ENCODE results near the gene ZNF566.

Gene ZNF566

DNA sequence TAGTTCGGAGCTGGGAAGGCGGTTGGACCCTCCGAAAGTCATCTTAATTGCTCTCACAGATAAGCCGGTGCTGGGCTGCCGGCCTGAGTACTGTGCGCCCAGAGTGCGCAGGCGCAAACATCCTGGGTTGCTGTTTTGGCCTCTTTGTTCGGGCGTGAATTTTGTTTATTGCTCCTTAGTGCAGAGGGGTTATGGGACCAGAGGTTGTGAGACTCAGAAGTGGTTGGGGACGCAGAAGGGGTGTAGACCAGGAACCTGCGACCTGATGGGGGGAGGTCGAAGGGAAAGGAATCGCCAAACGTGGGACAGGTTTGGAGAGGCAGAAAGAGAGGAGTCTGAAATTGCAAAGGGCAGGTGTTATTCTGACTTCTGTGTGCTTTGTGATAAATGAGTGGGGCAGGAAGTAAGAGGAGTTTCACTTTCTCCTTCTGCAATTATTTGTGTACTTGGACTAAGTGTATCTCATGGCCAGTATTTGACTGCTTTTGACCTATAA, 607 bp upstream of the ZNF566 start:
- H3K4me1 ChIP-seq (ENCODE audit: low read depth, poor library complexity, severe bottlenecking) = peaks cover 3% of the 10 kb centered on the region
- peak overlapping the region; percentile 71 for H3K4me3 ChIP-seq (IDR thresholded peaks at IDR 0.05; ENCODE audit: insufficient read depth, low read depth, low read length)
- H3K27me3 ChIP-seq (ENCODE audit: insufficient read depth, low read depth) = no peaks in the 10 kb centered on the region
- peak overlapping the region; percentile 84 for H3K27ac ChIP-seq
- H3K79me2 ChIP-seq (ENCODE audit: insufficient read depth, low read depth) = peaks cover 6% of the 10 kb centered on the region; the same call in 1 of the 2 replicates
- H3K4me2 ChIP-seq = peak overlapping the region; percentile 46; the same call in 1 of the 2 replicates
- TF ChIP-seq, protein P1, sequence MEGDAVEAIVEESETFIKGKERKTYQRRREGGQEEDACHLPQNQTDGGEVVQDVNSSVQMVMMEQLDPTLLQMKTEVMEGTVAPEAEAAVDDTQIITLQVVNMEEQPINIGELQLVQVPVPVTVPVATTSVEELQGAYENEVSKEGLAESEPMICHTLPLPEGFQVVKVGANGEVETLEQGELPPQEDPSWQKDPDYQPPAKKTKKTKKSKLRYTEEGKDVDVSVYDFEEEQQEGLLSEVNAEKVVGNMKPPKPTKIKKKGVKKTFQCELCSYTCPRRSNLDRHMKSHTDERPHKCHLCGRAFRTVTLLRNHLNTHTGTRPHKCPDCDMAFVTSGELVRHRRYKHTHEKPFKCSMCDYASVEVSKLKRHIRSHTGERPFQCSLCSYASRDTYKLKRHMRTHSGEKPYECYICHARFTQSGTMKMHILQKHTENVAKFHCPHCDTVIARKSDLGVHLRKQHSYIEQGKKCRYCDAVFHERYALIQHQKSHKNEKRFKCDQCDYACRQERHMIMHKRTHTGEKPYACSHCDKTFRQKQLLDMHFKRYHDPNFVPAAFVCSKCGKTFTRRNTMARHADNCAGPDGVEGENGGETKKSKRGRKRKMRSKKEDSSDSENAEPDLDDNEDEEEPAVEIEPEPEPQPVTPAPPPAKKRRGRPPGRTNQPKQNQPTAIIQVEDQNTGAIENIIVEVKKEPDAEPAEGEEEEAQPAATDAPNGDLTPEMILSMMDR (conservative IDR thresholded peaks at IDR 0.05; ENCODE audit: low read depth, low read length) = no peak
- H3K9ac ChIP-seq = peak overlapping the region; percentile 89
- H2AFZ ChIP-seq (ENCODE audit: low read depth) = peak overlapping the region; percentile 89
- H3K36me3 ChIP-seq (ENCODE audit: insufficient read depth) = no peaks in the 10 kb centered on the region
- H4K20me1 ChIP-seq (ENCODE audit: insufficient read depth) = no peaks in the 10 kb centered on the region

DNA sequence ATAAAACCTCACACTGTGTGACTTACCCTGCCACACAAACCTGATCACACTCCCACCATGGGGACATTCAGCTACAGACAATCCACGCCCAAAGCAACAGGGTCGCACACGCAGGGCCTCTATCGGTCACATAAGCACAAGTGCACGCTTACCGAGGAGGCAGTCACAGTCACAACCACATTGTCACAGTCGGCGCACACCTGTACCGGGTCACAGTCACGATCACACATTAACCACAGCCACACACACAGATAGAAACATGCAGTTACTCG, 579 bp downstream of the ZNF566 start:
- H3K27ac ChIP-seq = peak overlapping the region; percentile 84
- H3K36me3 ChIP-seq (ENCODE audit: insufficient read depth) = no peaks in the 10 kb centered on the region
- no peaks in the 10 kb centered on the region for H3K27me3 ChIP-seq (ENCODE audit: insufficient read depth, low read depth)
- peak overlapping the region; percentile 73 for H3K4me3 ChIP-seq (IDR thresholded peaks at IDR 0.05; ENCODE audit: insufficient read depth, low read depth, low read length)
- peak overlapping the region; percentile 89 for H2AFZ ChIP-seq (ENCODE audit: low read depth)
- H3K4me1 ChIP-seq (ENCODE audit: low read depth, poor library complexity, severe bottlenecking) = peaks cover 3% of the 10 kb centered on the region
- H4K20me1 ChIP-seq (ENCODE audit: insufficient read depth) = no peaks in the 10 kb centered on the region
- H3K9ac ChIP-seq = peak overlapping the region; percentile 89
- peaks cover 6% of the 10 kb centered on the region; the same call in 1 of the 2 replicates for H3K79me2 ChIP-seq (ENCODE audit: insufficient read depth, low read depth)
- H3K4me2 ChIP-seq = peak overlapping the region; percentile 44
- TF ChIP-seq, protein P1 (conservative IDR thresholded peaks at IDR 0.05; ENCODE audit: low read depth, low read length) = no peak

DNA sequence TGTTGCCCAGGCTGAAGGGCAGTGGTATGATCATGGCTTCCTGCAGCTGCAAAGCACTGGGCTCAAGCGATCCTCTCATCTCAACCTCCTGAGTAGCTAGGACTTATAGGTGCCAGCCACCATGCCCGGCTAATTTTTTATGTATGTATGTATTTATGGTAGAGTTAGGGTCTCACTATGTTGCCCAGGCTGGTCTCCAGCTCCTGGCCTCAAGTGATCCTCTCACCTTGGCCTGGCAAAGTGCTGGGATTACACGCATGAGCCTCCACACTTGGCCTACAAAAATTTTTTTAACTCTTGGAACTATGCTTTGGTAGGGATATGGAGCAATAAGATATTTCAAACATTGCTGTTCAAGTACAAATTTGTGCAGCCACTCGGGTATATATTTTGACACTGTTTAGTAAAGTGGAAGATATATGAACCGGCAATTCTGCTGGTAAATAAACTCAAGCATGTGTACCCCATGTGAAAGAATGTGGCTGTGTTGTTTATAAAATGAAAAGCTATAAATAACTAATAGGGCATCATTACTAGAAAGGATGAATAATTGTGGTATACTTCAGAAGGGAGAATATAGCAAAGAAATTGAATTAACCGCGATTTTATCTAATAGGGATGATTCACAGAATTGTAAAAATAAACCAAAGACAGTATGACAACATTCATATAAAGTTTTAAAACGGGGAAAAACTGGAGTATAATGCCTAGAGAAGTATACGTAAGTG, 1.1 kb downstream of the ZNF566 start:
- TF ChIP-seq, protein P1 (conservative IDR thresholded peaks at IDR 0.05; ENCODE audit: low read depth, low read length) = no peak
- no peaks in the 10 kb centered on the region for H4K20me1 ChIP-seq (ENCODE audit: insufficient read depth)

DNA sequence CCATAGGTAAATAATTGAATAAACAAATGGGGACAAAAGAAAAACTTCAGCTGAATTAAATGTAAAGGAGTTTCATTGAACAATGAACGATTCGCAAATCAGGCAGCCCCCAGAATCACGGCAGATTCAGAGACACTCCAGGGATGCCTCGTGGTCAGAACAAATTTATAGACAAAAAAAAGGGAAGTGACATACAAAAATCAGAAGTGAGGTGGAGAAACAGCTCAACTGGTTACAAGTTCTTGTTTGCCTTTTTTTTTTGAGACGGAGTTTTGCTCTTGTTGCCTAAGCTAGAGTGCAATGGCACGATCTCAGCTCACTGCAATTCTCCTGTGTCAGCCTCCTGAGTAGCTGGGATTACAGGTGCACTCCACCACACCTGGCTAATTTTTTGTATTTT, 5.7 kb downstream of the ZNF566 start:
- H3K4me3 ChIP-seq (IDR thresholded peaks at IDR 0.05; ENCODE audit: insufficient read depth, low read depth, low read length) = no peak overlapping the region
- TF ChIP-seq, protein P1 (conservative IDR thresholded peaks at IDR 0.05; ENCODE audit: low read depth, low read length) = no peak
- H3K4me1 ChIP-seq (ENCODE audit: low read depth, poor library complexity, severe bottlenecking) = peaks cover 3% of the 10 kb centered on the region
- H4K20me1 ChIP-seq (ENCODE audit: insufficient read depth) = no peaks in the 10 kb centered on the region
- no peaks in the 10 kb centered on the region for H3K36me3 ChIP-seq (ENCODE audit: insufficient read depth)
- H3K9ac ChIP-seq = no peak overlapping the region
- no peaks in the 10 kb centered on the region for H3K27me3 ChIP-seq (ENCODE audit: insufficient read depth, low read depth)
- no peak overlapping the region for H2AFZ ChIP-seq (ENCODE audit: low read depth)
- H3K79me2 ChIP-seq (ENCODE audit: insufficient read depth, low read depth) = peaks cover 5% of the 10 kb centered on the region; the same call in 1 of the 2 replicates
- H3K4me2 ChIP-seq = no peak overlapping the region
- no peak overlapping the region for H3K27ac ChIP-seq

More for the DNA sequence above, 1.1 kb downstream of the ZNF566 start:
- H3K4me3 ChIP-seq (IDR thresholded peaks at IDR 0.05; ENCODE audit: insufficient read depth, low read depth, low read length) = peak overlapping the region; percentile 73
- no peaks in the 10 kb centered on the region for H3K27me3 ChIP-seq (ENCODE audit: insufficient read depth, low read depth)
- peak overlapping the region; percentile 89; the same call in 1 of the 2 replicates for H2AFZ ChIP-seq (ENCODE audit: low read depth)
- H3K9ac ChIP-seq = peak overlapping the region; percentile 89; the same call in 1 of the 2 replicates
- H3K27ac ChIP-seq = peak overlapping the region; percentile 84; the same call in 1 of the 2 replicates
- H3K79me2 ChIP-seq (ENCODE audit: insufficient read depth, low read depth) = peaks cover 6% of the 10 kb centered on the region; the same call in 1 of the 2 replicates
- peak overlapping the region; percentile 44 for H3K4me2 ChIP-seq
- H3K4me1 ChIP-seq (ENCODE audit: low read depth, poor library complexity, severe bottlenecking) = peaks cover 3% of the 10 kb centered on the region
- H3K36me3 ChIP-seq (ENCODE audit: insufficient read depth) = no peaks in the 10 kb centered on the region

Measured in KMS-11 (cell line).